K562 (cell line): ENCODE data around the gene ZNF593OS.

Experiments
- EZH2 ChIP-seq: IDR thresholded peaks from 2 replicates; pipeline ENCODE4 v1.6.1; 2012; ENCODE audit warnings: low read depth, mild to moderate bottlenecking, inconsistent platforms, low read length, borderline replicate concordance
- RHOXF2B ChIP-seq: fragments of 250-450 bp; sonication (Bioruptor Pico); conservative IDR thresholded peaks from 2 replicates; pipeline ENCODE4 v1.5.1; 2021
- ZBTB1 ChIP-seq: sonication (generic); formaldehyde crosslinking; IDR thresholded peaks from 2 replicates; pipeline ENCODE4 v1.8.1; 2023; ENCODE audit warnings: missing genetic modification reagents, low read depth, mild to moderate bottlenecking, borderline replicate concordance
- TF ChIP-seq, protein P1 (sequence below): sonication (generic); formaldehyde crosslinking; IDR thresholded peaks from 2 replicates; pipeline ENCODE4 v1.8.1; 2023; ENCODE audit warnings: mild to moderate bottlenecking, missing genetic modification reagents

DNA sequence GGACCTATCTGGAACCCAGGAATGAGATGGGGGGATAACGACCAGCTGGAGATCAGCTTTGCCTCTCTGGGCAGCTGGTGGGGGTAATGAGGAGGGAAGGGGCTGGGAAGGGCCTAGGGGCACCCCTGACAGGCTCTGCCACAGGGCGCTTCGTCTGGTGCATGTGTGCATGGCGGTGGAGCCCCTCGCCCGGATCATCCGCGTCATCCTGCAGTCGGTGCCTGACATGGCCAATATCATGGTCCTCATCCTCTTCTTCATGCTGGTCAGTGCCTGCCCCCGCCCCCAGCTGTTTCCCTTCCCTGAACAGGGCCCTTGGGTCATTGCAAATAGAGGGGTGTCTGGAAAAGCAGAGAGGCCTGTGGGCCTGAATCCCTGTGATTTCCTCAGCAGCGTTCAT lies 26.2 kb upstream of the ZNF593OS start:
- TF ChIP-seq, protein P1, sequence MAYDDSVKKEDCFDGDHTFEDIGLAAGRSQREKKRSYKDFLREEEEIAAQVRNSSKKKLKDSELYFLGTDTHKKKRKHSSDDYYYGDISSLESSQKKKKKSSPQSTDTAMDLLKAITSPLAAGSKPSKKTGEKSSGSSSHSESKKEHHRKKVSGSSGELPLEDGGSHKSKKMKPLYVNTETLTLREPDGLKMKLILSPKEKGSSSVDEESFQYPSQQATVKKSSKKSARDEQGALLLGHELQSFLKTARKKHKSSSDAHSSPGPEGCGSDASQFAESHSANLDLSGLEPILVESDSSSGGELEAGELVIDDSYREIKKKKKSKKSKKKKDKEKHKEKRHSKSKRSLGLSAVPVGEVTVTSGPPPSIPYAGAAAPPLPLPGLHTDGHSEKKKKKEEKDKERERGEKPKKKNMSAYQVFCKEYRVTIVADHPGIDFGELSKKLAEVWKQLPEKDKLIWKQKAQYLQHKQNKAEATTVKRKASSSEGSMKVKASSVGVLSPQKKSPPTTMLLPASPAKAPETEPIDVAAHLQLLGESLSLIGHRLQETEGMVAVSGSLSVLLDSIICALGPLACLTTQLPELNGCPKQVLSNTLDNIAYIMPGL (CRISPR knock-in tag): no peak
- TF ChIP-seq RHOXF2B (no peak), EZH2 (no peak), ZBTB1 (no peak)
